Posterior cingulate gyrus (tissue), 11 donors: ENCODE data around the gene SRI.
"Not testable (repeated sequence)": the region's sequence is repeated elsewhere in the genome, so short reads cannot be mapped to it uniquely, and the experiment has no call there.

Experiments used
- DNase-seq, 10 donors: peaks; one replicate each; pipeline versions ENCODE4 v3.0.0 to v3.0.0-alpha.2; 2020 to 2021; ENCODE audit warnings: mixed read lengths in 3 of 10
- intact Hi-C: fragments of 100-400 bp; cut with DNase I; formaldehyde crosslinking; loops from one replicate; pipeline ENCODE4 v1.15.1; 2023

SRI gene, protein sequence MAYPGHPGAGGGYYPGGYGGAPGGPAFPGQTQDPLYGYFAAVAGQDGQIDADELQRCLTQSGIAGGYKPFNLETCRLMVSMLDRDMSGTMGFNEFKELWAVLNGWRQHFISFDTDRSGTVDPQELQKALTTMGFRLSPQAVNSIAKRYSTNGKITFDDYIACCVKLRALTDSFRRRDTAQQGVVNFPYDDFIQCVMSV

DNA sequence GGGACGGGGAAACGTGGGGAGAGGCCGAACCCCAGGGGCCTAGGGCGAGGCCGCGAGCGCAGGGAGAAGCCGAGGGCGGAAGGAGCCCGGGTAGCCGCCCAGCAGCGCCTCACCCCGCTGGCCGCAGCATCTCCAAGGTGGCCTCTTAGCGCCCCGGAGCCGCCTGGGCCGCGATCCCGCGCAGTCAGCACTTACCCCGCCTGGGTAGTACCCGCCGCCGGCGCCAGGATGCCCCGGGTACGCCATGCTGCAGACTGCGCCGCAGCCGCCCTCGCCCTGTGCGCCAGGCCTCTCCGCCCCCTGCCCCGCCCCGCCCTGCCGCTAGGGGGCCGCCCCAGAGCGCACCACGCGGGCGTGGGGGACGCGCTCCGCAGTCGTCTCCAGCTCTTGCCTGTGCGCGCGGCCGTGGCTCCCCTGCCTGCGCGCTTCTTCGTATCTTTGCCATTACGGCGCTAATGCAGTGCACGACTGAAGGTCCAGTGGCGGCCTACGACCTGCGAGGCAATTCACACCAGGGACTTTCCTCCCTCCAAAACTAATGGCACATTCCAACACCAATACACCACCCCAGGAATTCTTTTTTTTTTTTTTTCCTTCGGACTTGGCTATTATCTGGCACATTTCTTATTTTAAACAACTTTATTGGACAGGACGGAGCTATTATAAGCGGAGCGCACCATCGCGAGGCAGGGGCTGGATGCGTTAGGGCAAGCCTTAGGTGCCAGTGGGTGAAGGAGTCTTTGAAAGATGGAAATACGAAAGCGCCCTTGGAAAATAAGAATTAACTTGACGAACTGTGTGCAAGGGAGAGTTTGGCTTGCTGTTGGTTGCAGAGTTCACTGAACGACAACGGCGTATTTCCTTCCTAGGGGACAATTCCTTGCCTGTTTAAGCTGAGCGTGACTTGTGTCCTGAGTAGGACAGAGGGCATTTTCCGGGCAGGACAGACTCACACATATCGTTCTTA, at the start of gene SRI:
Gene SRI, minus strand, starts transcription at position 258 of the 967 bp plus-strand sequence. Its CDS starts 12 bp downstream, at position 246.
- DNase-seq: peak; percentile 78 to 98 (median 86)
- intact Hi-C loops: no loop called here

DNA sequence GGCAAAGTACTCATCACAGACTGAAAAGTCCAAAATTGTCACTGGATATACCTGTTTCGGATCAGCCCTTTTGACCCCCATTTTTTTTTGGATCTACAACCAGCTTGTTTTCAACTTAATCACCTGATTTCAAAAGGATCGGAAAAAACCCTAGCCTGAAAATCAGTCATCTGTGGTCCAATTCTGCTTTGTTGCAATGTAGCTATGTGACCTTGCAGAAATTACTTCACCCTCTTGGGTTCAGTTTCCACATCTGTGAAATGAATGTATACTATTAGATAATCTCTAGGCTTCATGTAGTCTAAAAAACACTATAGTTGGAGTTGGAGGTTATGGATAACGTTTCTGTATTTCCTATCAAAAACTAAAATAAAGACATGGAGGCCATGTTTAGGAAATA, 49.7 kb upstream of the SRI start:
- no peak for DNase-seq
- intact Hi-C loops: no loop called here

DNA sequence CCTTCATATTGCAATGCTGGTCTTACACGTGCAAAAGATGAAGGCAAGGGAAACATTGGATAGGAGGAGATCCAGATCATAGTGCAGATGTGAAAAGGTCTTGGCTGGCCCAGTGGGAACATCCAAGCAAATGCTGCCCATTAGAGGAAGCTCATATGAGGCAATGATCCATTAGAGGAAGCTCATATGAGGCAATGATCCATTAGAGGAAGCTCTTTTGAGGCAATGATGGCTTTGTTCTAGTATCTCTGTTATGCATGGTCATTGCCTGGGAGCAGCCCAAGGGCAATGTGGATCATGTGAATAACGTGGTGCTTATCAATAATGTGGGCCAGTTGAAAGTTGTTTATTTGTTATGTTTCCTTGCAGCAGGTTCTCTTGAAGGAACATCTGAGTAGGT, 49.0 kb upstream of the SRI start:
- intact Hi-C loops: no loop called here
- no peak for DNase-seq

DNA sequence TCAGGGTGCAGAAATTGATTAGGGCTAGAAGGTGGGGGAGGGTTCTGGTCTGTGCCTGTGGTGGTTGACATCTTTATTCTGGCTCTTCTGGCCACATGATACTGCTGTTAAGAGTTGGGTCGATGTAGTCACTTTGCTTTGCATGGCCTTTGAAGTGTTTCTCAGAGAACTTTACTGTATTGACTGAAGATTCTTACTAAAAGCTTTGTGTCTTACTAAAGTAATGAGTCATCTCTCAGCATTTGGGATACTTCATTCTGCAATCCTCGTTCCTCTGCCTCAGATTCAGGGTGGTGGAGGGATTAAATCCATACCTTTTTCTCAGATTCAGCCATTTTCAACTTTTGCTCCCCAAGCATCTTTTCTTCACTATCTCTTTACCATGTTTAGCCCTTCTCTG, 48.2 kb upstream of the SRI start:
- intact Hi-C loops: no loop called here
- no peak for DNase-seq

DNA sequence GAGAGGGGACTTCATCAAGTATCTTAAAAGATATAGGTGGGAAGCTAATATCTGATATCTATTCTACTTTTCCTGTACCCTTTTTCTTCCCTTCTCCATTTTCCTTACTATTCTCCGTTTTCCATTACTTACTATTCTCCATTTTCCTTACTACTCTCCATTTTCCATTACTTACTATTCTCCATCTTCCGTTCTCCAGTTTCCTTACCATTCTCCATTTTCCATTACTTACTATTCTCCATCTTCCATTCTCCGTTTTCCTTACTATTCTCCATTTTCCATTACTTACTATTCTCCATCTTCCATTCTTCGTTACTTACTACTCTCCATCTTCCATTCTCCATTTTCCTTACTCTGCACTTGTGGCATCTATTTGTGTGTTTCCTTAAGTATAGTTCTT, 47.6 kb upstream of the SRI start:
- no peak for DNase-seq
- intact Hi-C loops: no loop called here

DNA sequence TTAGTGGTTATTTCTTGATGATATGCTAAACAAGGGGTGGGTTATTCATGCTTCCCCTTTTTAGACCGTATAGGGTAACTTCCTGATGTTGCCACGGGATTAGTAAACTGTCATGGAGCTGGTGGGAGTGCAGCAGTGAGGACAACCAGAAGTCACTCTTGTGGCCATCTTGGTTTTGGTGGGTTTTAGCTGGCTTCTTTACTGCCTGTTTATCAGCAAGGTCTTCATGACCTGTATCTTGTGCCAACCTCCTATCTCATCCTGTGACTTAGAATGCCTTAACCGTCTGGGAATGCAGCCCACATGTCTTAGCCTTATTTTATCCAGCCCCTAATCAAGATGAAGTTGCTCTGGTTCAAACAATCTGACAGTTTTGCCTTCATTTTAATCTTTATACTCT, 45.1 kb upstream of the SRI start:
- intact Hi-C loops: not testable (repeated sequence)

DNA sequence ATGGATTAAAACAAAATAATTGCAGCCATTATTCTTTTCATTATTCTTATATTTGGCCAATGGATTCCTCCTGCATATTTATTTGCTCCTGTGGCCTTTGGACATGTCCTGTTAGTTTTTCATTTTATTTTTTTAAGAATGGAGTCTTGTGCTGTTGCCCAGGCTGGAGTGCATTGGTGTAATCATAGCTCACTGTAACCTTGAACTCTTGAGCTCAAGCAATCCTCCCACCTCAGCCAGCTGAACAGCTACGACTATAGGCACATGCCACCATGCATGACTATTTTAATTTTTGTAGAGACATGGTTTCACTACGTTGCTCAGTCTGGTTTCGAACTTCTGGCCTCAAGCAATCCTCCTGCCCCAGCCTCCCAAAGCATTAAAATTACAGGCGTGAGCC, 42.7 kb upstream of the SRI start:
- no peak for DNase-seq
- intact Hi-C loops: no loop called here

More for the DNA sequence above, 45.1 kb upstream of the SRI start:
- DNase-seq: not testable (repeated sequence)

DNA sequence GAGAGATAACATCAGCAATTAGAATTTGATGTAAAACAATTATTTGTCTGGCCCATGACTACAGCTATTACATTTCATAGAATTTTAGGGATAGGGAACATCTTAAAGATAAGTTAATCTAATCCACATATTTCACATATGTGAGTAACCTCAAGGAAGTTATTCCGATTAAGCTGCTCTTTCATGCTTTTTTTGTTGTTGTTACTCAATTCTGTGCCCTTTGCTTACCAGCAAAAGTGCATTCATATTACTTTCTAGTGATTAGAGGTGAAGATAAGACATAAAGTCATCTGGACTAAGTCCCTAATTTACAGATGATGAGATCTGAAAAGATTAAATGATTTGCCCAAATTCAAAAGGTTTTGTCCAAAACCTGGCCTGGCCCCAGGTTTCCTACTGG, 40.9 kb upstream of the SRI start:
- DNase-seq: no peak
- intact Hi-C loops: no loop called here

DNA sequence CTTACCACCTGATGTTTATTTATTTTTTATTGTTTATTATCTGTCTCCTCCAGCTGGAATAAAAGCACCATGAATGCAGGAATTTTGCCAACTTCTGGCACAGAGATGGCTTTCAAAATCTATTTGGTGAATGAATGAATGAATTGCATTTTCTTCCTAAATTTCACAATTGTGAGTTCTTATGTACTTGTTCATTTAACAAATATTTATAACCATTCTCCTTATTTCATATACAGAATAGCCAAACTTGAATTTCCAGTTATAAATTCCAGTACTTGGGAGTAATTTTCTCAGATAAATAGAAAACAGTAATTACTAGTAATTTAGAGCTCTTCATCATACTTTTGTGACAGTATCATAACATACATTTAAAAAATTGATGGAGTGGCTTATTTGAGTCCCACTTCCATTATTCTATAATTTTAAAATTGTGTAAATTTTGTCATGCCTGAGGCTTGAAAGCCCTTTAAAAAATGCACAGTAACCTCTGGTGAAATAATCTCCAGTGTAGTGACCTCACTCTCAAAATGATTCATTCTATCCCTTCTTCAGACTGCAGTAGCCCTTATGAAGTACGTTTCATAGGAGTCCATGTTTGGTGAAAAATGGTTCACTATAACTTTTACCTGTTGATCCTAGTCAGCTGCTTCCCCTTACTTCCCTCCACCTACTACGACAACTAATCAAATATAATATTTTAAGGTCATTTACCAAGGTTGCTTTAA, 40.0 kb upstream of the SRI start:
- intact Hi-C loops: no loop called here

DNA sequence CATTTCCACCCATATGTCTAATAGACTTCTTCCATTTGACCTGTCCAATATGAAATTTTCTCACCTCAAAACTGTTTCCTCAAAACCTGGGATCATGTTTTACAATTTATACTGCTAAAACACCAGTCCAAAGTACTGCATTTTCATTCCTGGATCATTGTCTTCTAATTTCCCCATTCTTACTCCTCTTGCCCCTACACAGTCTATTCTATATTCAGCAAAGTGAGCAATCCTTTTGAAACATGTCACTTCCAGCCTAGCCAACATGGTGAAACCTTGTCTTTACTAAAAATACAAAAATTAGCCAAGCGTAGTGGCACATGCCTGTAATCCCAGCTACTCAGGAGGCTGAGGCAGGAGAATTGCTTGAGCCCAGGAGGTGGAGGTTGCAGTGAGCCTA, 38.5 kb upstream of the SRI start:
- intact Hi-C loops, DNase-seq: not testable (repeated sequence)

More for the DNA sequence above, 40.0 kb upstream of the SRI start:
- DNase-seq: no peak

DNA sequence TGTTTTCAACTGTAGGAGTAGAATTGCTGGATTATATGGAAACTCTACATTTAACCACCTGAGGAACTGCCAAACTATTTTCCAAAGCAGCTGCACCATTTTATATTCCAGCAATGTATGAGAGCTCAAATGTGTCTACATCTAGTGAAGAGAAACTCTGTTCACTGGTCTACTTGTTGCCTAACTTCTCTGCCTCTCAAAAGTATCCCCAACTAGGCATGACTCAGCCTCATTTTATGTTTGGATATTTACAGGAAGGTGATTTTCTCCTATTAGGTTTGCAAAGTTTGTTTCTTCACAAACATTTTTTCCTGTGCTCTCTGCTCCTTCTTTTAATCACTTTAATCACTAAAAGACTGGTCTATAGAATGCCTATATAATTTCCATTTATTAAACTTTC, 37.1 kb upstream of the SRI start:
- intact Hi-C loops: no loop called here
- DNase-seq: no peak

DNA sequence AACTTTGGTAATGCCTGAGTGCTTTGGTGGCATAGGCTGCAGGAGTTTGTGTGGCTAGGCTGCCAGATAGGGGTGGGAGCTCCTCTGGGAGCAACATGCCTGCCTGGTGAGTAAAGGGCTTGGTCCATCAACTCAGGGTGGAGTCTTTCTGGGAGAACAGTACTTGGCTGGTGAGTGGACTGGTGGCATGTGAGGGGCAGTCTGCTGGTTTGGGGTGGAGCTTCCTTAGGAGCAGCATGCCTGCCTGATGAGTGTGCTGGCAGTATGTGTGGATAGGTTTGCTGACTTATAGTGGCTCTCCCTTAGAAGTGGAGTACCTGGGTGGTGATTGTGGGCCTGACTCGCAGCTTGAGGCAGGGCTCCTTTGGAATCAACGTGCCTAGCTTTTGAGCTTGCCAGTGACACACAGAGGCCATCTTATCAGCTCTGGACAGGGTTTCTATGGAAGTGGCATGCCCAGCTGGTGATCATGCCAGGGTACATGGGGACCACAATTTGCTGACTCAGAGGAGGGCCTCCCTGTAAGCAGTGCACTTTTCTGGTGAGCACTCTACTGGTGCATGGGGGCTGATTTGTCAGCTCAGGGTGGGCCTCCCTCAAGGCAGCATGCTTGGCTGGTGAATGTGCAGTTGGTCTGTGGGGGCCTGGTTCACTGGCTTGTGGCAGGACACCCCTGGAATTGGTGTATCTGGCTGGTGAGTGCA, 35.0 kb upstream of the SRI start:
- intact Hi-C loops: no loop called here
- no peak for DNase-seq

DNA sequence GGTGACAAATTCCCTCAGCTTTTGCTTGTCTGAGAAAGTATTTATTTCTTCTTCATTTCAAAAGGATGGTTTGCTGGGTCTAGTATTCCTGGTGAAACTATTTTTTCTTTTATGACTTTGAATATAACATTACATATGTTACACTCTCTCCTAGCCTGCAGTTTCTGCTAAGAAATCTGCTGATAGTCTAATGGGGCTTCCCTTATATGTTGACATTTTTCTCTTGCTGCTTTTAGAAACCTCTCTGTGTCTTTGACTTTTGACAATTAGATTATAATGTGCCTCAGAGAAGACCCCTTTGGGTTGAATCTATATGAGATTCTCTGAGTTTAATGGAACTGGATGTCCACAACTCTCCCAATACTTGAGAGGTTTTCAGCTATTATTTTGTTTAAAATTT, 33.8 kb upstream of the SRI start:
- DNase-seq: no peak
- intact Hi-C loops: no loop called here

DNA sequence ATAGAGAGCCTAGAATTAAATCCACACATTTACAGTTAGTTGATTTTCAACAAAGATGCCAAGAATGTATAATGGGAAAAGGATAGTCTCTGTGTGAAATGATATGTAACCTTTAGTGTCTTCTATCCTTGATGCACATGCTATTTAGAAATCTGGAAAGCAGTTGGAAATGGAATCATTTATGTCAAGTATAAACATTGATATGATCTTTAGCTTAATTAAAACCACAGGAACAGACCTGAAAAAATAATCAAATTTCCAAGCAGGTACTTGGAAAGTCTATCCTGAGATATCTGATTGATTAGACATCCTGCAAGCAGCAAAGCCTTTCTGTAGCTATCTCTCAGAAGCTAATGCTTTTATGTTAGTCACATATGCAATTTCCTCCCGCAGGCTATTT, 24.4 kb upstream of the SRI start:
- intact Hi-C loops: loop anchor here (5.0 to 10.0 kb wide), 2 partner anchors 113 to 1381 kb away; no protein-coding TSS in a partner anchor
- no peak for DNase-seq

DNA sequence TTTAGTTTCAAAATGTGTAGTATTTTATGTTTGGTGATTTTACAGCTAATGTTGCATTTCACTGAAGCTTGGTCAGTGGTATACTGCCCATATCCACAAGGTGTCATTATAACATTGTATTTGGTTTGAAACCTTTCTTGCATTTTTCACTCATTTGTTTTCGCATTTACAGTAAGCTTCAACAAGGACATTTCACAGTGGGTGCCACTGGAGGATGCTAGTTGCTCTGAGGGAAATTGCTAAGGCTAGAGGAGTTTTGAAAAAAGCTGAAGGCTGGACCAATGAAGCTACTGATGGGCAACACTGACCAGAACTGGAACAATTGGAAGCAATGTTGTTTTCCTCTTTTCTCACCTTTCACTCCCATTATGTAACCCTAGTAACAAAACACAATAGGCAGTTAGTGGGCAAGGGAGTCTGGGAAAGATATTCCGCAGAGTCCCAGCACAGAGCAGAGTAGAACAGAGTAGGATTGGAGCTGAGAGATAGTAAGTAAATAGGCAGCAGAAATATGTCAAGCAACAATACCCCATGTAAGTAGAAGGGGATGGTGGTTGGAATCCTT, 23.6 kb upstream of the SRI start:
- DNase-seq: no peak
- intact Hi-C loops: loop anchor here (5.0 to 10.0 kb wide), 2 partner anchors 114 to 1381 kb away; no protein-coding TSS in a partner anchor

DNA sequence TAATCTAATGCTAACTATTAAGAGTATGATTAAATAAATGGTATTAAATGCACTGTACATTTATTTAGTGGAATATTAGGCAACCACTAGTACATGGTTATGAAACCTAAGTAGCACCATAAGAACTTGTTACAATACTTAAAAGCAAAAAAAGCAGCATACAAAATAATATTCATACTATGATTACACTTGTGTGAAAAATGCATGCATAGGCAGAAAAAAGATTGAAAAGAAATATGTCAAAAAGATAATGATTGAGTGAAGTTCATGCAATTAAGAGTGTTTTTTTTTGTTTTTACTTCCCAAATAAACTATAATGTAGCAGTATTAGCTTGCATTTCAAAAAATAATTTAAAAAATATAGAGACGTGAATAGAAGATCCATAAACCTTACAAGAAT, 20.0 kb upstream of the SRI start:
- intact Hi-C loops: loop anchor here (5.0 to 10.0 kb wide), 2 partner anchors 117 to 1385 kb away; no protein-coding TSS in a partner anchor
- no peak for DNase-seq

DNA sequence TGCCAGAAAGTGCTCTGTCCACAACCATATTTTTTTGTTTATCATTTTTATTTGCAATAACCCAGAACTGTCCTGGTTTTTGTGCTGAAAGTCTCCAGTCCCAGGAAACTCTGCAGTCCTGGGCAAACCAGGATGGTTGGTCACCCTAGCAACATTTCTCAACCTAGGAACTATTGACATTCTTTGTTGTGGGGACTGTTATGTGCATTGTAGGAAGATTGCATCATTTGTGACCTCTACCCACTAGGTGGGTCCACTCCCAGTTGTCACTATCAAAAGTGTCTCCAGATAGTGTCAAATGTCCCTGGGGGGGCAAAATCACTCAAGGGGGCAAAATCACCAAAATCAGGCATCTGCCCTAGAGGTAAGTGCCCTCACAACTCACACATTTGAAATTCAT, 14.0 kb upstream of the SRI start:
- DNase-seq: no peak
- intact Hi-C loops: no loop called here

DNA sequence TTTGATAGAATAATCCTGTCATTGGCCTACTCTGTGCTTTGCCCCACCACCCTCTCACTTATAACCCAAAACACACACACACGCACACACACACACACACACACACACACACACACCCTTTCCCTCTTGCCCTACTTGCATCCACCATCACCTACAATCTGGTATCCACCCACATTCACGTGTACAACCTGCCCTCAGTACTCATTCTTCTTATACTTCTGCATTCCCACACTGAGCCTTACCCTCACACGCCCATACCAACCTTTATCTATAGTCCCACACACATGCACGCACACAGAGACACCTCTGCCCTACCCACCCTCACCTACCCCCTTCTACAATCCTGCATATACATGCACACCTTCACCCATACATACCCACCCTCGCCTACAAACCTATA, 10.8 kb upstream of the SRI start:
- DNase-seq: no peak
- intact Hi-C loops: no loop called here

DNA sequence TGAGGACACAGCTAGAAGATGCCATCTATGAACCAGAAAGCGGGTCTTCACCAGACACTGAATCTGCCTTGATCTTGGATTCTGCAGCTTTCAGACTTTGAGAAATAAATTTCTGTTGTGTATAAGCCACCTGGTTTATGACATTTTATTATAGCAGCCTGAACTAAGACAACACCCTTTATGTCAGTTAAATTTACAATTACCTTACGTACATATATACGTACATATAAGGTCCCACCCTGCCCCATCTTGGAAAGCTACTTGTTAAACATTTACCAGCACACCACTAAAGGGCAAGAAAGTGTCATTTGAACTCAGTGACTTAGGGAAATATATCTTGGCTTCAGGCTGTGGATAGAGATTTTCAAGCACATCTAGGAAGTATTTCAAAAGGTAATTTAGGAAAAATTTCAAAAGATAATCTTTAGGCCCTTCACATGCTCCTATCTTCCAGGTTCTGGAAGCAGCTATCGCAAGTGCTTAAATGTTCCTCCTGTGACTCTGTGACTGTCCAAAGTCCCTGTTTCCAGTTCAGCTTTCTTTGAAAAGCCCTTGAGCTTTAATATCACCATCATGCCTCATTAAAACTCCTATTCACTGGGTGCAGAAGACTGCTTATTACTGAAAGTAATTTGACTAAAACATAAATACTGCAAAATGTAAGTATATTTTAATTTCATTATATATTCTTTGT, 9.6 kb upstream of the SRI start:
- no peak for DNase-seq
- intact Hi-C loops: no loop called here
